GM19238 (cell line): ENCODE results near the gene GOLGA3.

Experiments used
- DNase-seq: peaks from one replicate; pipeline ENCODE4 v3.0.0; 2011; ENCODE audit warnings: low spot score; ENCODE audit not compliant: insufficient read length

Gene GOLGA3

DNA sequence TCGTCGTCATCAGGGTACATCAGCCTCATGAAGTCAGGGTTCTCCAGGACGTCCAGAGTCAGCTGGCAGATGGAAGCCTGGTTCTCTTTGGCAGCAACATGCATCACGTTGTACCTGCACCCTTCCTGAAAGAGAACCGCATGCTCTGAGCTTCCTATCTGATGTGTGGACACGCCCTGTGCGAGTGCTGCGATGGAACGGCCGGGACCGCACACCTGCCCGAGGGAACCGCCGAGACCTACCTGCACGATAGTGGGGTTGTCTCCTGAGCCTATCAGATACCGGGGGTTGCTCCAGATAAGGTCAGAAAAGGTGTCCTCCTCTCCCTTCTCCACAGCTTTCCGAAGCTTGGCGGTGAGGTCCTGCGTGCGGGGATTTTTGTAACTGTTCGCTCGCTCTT lies 80.8 kb downstream of the GOLGA3 start:
- no peak for DNase-seq

DNA sequence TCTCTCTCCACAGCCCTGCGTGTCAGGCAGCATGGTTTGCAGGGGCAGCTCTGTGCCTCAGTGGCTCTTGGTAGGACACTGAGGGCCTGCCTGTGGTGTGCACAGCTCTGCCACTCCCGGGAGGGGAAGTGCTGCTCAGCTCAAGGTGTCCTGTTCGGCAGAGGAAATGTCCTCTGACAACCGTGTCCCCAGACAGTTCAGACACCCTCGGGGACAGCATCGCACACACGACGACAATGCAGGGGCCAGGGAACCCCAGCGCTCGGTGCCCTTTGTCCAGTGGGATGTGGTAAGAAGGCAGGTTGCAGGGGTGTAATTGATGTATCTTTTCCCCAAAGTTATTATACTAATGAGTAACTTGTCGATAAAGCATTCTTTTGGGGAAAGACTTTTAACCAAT lies 81.3 kb downstream of the GOLGA3 start:
- no peak for DNase-seq

DNA sequence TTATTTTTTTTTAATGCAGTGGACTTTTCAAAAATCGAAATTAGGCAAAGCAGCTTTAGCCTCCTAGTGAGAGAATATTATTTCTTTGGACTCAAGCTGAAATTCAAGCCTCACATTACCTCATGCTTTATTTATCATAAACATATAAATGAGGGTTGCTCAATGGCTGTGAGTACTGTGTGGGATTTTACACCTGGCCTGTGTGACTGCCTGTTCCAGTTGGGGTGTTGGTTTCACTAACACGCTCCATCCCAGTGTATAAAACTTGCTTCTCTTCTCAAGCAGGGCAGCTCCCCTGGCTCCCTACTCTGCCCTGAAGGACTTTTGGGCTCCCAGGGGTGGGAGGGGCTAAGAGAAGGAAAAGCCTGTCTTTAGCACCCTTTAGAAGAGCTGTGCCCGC lies 82.1 kb downstream of the GOLGA3 start:
- DNase-seq = no peak

DNA sequence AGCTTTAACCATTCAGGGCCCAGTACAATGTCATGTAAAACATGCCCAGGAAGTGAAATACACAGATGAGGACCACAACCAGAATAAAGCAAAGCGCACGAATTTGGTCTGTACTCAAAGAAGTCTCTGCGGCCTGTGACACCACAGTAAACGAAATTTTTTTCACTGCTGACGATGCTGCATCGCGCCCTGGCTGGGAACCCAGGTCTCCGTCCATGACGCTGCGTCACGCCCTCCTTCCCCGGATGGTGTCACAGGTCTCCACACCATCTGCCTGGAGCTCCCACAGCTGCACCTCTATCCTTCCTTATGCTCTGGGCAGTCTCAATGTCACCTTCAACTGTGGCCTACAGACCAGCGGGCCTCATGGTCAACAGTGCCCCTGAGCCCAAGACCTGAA lies 84.8 kb downstream of the GOLGA3 start:
- no peak for DNase-seq

DNA sequence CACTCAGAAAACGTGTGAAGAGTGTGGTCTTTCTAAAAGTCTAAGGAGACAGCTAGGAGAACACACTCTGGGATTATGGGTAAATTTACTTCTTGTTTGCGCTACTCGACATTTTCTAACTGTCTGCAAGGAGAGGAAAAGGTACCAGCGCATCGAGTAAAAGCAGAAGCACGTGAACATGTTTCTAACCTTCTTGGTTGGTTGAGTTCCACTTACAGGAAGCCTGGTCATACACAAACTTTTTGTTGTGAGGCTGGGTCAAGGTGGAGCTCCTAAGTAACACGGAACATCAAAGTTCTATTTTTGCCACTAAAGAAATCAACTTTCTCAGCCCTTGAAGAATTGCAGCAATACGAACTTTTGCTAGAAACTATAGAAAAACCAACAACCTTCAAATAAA lies 87.0 kb downstream of the GOLGA3 start:
- no peak for DNase-seq

DNA sequence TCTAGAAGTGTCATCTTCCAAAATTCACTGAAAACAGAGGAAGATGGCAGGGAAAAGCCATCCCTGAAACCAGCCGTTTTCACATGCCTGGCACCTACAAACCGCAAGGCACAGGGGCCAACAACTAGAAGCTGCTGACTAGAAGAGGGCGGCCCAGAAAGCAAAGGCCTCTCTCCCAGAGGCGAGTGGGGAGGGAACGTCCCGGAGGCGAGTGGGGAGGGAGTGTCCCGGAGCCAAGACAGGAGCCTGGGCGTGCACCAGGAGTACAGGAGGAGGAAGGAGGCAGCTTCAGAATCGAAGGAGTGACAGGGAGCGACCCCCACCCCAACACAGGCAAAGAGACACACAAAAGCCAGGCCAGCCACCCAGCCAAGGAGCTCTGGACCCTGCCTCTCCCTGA lies 88.0 kb downstream of the GOLGA3 start:
- DNase-seq = no peak

DNA sequence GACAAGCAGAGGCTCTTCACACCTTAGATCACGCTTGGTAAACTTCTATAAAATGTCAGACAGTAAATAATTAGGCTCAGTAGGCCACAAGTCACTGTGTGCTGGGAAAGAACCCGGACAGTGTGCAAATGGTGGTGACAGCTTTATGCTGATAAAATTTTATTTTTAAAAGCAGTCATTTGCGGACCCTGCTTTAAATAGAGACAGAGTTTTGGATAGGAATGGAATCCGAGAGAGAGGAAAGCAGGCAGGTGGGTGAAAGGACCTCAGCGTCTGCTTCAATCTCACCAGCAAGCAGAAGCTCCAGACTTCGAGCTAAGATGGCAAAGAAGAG lies 88.4 kb downstream of the GOLGA3 start:
- no peak for DNase-seq

DNA sequence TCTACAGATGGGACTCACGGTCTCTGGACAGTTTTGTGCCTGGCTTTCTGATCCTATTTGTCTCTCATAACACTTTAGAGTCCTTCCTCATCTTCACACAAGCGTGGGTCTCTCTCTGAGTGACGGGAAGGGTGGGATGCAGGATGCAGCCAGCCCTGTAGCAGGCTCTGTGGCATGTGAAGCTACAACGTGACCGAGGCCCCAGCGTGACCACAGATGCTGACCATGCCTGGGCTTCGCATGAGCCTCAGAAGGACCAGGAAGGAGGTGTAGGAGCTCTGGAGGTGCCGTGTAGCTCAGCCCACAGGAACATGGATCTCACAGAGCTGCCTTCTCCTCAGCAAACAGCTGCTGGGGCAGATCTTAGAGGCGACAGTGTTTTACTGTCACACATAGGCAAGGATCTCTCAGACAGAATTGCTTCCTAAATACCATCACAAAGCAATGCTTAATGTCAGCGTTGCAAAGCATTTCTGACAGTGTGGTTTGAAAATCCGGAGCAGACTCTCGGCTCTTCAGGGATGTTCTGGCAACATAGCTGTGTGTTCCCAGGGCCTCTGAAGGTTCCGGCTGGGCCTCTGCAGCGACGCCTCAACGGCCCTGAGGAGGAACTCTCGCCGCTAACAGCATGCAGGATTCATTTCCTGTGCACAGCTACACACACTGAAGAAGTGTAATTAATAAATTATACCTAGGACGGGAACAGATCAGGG lies 88.9 kb downstream of the GOLGA3 start:
- DNase-seq = no peak

DNA sequence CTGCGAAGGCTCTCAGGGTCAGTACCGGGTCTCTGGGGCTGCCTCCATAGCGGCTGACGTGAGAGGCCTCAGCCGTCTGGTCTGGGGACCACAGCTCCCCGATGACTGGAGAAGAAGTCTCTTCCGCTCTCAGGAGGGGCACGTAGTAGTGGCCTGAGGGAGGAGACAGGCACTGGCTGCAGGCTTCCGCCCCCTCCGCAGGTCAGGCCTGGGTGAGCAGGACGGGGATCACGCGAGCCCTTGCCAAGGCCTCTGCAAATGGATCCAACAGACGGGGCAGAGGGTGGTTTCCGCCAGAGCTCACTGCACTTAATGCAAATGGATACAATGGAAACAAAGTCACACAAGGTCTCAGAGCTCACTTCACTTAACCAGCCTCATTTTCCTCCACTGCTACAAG lies 91.8 kb downstream of the GOLGA3 start:
- no peak for DNase-seq

DNA sequence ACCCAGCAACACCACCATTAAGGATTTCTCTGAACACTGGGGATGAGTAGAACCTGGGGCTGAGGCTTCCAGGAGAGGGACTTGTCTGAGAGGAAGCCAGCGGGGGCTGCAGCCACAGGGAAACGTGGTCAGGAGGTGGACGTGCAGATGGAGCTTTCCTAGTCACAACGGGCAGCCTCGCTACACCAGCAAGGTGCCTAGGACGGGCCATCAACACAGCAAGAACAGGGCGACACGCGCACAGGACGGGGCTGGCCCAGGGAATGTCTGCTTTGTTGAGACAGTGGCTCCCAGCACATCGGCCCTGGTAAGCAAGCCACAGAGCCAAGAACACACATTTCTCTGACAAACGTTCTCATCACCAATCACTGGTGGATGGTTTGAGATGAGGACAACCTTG lies 92.3 kb downstream of the GOLGA3 start:
- DNase-seq = no peak

DNA sequence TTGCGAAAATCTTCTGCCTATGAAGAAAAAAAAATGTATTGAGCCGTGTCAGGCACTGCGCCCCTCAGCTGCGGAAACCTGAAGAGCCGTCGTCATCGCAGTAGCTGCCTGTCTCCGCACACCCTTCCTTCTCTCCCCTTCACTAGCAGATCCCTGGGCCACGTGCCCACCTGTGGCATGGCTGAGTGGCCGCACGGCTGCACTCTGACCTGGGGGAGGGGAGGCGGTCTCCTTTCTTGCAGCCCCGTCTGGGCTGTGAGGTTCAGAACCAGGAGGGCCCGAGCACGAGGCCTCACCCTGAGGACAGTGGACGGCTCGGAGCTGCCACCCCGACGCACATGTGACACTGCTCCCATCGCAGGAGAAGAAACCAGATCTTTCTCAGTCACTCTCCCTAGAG lies 93.2 kb downstream of the GOLGA3 start:
- DNase-seq = no peak

DNA sequence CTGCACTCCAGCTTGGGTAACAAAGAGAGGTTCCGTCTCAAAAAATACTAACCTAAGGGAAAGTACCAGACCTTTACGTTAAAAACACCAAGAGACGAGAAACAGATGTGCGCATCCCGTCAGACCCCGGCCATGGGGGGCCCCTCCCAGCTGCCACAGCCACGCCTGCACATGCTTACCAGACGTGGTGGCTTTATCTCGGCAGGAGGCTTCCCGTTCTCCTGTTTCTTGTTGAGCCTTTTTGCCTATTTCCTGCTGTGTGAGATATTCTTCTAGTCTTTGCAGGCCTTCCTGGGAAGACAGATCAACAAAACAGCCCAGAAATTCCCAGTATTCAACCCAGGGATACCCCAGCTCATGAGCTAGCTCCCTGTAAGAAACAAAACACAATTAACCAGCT lies 94.5 kb downstream of the GOLGA3 start:
- no peak for DNase-seq

DNA sequence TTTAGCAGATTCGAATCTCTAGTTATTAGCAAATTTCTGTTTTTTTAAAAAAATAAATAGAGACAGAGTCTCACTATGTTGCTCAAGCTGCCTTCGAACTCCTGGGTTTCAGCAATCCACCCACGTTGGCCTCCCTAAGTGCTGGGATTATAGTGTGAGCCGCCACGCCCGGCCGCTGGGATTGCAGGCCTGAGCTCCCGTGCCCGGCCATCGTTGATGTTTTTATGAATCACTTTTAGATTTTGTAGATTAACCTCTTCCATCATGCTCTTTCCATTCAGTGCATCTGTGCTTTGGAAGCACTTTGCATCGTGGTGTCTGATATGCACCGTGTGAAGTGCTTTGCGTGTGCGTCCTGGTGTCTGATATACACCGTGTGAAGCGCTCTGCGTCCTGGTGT lies 97.1 kb downstream of the GOLGA3 start:
- no peak for DNase-seq

DNA sequence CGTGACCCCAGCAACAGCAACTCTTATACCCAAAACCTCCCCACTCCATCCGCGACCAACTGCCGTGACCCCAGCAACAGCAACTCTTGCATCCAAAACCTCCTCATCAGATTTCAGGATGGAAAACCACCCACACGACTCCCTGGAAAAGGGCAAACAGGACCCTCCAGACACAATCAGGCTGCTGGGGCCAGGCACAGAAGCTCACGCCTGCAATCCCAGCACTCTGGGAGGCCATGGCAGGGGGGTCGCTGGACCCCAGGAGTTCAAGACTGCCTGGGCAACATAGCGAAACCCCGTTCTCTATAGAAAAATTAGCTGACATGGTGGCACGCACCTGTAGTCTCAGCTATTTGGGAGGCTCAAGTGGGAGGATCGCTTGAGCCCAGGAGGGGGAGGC lies 98.3 kb downstream of the GOLGA3 start:
- no peak for DNase-seq

DNA sequence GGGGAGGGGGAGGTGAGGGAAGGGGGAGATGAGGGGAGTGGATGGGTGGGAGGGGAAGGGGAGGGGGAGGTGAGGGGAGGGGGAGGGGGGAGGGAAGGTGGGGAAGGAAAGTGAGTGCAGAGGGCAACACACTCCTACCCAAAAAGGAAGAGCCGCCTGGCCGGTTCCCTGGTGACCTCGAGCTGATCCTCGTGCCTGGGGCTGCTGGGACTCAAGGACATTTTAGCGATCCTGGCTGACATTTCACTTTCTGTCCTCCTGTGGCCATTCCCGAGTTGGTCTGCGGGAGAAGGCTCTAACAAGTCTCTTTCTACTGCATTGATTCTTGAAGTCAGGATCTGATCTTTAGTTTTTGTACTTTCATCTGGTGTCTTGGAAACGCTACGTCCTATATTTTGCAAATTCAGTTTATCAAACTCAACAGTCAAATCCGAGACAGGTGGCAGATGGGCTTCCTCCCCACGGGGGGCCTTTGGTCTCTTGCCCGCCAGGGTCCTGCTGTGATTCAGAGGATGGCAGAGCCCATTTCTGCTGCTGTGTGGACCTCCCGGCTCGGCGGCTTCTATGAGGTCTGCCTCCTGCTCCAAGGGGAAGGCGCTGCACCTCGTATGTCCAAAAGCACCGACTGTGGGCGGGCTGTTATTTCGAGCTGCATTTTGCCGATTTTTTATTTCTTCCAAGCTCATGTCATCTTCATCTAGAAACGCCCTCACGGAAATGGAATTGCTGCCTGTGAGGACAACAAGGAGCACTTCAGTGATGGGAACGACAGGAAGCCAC lies 98.9 kb downstream of the GOLGA3 start:
- no peak for DNase-seq

DNA sequence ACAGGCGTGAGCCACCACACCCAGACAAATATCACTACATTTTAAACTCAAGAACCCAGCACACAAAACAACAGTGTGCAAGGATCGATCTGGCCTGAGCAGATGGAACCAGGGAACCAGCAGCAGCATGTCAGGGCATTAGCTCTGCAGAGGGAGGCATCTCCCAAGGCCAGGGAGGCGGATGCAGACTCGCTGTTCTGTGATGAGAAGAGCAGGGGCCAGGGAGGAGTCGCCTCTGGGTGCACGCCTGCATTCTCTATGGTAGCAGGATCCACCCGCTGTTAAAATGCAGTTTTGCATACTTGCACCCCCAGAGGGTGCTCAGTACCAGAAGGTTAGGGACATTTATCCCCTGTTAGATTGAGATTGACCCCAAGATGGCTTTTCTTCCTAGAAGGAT lies 100.2 kb downstream of the GOLGA3 start:
- DNase-seq = no peak

DNA sequence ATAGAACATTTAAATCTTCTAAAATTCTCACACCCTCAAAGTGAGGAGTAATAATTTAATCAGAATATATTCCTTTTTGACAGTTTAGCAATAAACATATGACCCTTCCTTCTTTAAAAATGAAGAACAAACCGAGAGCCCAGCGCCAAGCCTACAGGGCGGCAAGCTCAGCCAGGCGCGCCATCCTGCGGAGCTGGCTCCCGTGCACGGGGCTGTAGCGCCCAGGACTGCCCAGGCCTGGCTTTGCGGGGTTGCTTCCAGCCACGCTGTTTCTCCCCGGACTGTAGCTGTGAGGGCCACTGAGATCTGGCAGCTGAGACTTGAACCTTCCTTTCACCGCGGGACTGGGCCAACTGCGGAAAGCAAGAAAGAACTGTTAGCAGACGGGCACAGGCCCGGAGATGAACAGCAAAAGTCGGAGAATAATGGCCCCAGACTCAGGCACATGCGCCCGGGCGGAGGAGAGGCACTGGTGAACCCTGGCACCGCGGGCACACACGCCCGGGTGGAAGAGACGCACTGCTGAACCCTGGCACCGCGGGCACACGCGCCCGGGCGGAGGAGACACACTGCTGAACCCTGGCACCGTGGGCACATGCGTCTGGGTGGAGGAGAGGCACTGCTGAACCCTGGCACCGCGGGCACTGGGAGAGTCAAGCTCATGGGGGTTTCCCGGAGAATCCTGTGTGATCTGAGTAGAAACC lies 101.4 kb downstream of the GOLGA3 start:
- no peak for DNase-seq

DNA sequence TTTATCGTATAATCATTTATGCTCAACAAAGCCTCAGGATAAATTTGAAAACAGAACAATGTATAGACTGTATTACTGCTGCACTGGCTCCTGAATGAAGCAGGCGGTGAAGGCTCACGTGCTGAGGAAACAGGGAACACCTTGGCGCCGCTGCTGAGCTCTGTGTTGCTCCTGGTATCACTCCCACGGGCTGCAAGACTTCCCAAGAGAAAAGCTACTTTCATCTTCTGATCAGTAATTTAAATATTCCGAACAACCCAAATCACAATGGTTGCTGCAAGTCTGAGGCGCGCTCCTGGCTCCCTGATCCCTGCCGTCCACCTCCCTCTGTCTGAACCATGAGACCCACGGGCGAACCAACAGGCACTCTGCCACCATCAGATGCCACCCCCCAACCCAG lies 102.3 kb downstream of the GOLGA3 start:
- DNase-seq = no peak

DNA sequence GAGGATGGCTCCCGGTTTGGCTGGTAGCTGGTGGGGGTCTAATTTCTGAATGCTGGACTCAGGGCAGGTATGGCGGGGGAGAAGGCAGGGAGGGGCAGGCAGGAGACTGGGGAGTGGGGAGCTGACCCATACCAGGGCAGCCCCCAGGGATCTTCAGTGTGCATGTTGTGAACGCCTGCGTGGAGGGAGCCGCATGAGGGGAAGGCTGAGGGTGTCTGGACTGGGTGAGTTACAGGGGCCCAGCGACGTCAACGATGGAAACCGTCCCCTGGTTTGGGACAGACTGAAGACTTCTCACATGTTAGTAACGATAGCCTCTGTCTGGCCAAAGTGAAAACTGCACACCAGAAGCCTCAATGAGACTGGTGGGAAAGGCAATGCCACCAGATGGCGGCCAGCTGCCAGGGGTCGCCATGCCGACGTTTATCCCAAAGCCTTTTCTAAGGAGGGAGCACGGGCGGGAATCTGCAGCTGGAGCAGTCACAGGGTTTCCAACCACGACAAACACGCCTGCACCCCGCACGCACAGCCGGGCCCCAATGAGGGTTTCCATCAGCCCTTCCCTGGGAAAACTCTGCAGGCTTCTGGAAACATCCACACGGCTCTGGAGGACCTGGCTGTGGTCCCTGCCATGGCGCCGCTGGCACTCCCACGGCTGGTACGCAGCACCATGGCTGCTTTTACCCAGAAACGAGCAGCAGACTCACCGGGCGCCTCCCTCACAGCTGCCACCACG lies 104.0 kb downstream of the GOLGA3 start:
- no peak for DNase-seq

DNA sequence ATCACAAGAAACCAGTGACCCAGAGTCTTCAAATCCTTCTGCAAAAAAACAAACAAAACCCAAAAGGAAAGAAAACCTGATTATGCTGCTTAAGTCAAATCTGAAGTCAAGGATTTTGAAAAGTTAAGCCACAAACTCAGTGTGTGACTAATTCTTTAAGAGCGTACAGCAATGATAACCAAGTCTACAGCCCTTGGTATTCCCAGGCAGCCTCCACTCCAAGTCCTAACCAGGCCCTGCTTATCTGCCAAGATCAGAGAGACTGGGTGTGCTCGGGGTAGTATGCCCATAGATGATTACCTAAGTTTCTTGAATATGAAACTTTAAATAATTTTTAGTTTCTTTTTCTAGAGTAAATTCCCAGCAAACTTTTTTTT lies 104.9 kb downstream of the GOLGA3 start:
- DNase-seq = no peak

DNA sequence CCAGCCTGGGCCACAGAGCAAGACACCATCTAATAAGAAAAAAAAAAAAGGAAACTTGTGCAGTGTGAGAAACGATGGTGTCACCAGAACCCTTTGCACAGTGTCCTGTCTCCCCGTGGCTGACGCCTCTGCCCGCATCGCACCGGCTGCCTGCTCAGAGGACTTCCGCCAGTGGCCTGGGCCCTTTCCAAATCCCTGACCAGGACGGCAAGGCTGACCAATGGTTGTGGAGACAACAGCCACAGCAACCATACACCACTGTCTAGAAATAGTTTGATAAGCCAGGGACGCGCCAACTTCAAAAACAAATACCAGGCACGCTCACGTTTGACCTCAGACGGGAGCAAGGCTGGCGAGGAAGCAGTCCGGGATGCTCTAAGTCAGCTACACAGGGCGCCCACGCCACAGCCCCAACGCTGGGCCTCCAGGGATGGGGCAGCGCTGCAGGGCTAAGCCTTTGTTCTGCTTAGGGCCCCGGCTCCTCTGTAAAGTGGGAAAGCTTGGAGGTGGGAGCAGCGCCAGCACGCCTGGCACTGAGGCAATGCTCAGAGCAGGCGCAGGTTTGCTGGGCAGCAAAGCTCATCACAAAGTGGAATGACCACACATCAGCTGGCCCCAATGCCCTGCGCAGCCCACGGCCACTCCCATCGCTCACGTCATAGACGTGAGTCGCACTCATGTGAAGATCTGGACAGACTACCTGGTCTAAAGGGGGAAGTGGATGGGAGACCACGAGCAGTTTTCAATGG lies 105.5 kb downstream of the GOLGA3 start:
- no peak for DNase-seq
